ENCODE measurements around the gene NIM1K. TPM values are rescaled to one million over a fixed set of nuclear protein-coding genes. Genes with fewer than 3 reads are reported as not detected.

Gene NIM1K
- total RNA-seq, 1 experiment from 2014 or later, result 0.07 TPM

- no peak for TF ChIP-seq SP1 (CRISPR knock-in tag; conservative IDR thresholded peaks at IDR 0.05)
- no peak for TF ChIP-seq SMAD3 (CRISPR knock-in tag; IDR thresholded peaks at IDR 0.05; ENCODE audit: borderline replicate concordance)
- no peak for TF ChIP-seq RELA (CRISPR knock-in tag; IDR thresholded peaks at IDR 0.05; ENCODE audit: borderline replicate concordance)
- TF ChIP-seq ARID4B (CRISPR knock-in tag; IDR thresholded peaks at IDR 0.05; ENCODE audit: borderline replicate concordance), result no peak
- TF ChIP-seq SMAD4 (CRISPR knock-in tag; IDR thresholded peaks at IDR 0.05), result no peak
- no peak for TF ChIP-seq FOXJ3 (CRISPR knock-in tag; IDR thresholded peaks at IDR 0.05; ENCODE audit: borderline replicate concordance)
- TF ChIP-seq OVOL2 (CRISPR knock-in tag; IDR thresholded peaks at IDR 0.05; ENCODE audit: borderline replicate concordance), result no peak
- POLR2A ChIA-PET, result no interaction called here
- ATAC-seq (no peak), DNase-seq (ENCODE audit: low spot score) (no peak)
- CTCF ChIA-PET, result no interaction called here
- Mint-ChIP-seq H3K9me3 (no peaks in the 10 kb centered on the region), H3K4me1 (peaks cover 16% of the 10 kb centered on the region), H3K4me3 (no peak overlapping the region), H3K27me3 (ENCODE audit: low read depth) (no peaks in the 10 kb centered on the region), H3K27ac (no peak overlapping the region), H3K36me3 (peaks cover 27% of the 10 kb centered on the region)
Measured at GRCh38 chr5:43171926-43172325, 20.1 kb upstream of the NIM1K start.

- Mint-ChIP-seq H3K4me1 (peaks cover 19% of the 10 kb centered on the region), H3K27me3 (ENCODE audit: low read depth) (no peaks in the 10 kb centered on the region), H3K9me3 (no peaks in the 10 kb centered on the region), H3K36me3 (peaks cover 27% of the 10 kb centered on the region), H3K27ac (no peak overlapping the region), H3K4me3 (no peak overlapping the region)
- ChIA-PET CTCF (no interaction called here), POLR2A (no interaction called here)
- ATAC-seq, result no peak
- no peak for DNase-seq (ENCODE audit: low spot score)
- TF ChIP-seq STAT6 (CRISPR knock-in tag; conservative IDR thresholded peaks at IDR 0.05; ENCODE audit: low read depth), result no peak
- TF ChIP-seq ARID4B (CRISPR knock-in tag; IDR thresholded peaks at IDR 0.05; ENCODE audit: borderline replicate concordance), result no peak
- TF ChIP-seq, protein P1, sequence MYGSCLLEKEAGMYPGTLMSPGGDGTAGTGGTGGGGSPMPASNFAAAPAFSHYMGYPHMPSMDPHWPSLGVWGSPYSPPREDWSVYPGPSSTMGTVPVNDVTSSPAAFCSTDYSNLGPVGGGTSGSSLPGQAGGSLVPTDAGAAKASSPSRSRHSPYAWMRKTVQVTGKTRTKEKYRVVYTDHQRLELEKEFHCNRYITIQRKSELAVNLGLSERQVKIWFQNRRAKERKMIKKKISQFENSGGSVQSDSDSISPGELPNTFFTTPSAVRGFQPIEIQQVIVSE (CRISPR knock-in tag; IDR thresholded peaks at IDR 0.05; ENCODE audit: borderline replicate concordance), result no peak
- TF ChIP-seq SOX15 (CRISPR knock-in tag; IDR thresholded peaks at IDR 0.05), result no peak
- TF ChIP-seq, protein P2, sequence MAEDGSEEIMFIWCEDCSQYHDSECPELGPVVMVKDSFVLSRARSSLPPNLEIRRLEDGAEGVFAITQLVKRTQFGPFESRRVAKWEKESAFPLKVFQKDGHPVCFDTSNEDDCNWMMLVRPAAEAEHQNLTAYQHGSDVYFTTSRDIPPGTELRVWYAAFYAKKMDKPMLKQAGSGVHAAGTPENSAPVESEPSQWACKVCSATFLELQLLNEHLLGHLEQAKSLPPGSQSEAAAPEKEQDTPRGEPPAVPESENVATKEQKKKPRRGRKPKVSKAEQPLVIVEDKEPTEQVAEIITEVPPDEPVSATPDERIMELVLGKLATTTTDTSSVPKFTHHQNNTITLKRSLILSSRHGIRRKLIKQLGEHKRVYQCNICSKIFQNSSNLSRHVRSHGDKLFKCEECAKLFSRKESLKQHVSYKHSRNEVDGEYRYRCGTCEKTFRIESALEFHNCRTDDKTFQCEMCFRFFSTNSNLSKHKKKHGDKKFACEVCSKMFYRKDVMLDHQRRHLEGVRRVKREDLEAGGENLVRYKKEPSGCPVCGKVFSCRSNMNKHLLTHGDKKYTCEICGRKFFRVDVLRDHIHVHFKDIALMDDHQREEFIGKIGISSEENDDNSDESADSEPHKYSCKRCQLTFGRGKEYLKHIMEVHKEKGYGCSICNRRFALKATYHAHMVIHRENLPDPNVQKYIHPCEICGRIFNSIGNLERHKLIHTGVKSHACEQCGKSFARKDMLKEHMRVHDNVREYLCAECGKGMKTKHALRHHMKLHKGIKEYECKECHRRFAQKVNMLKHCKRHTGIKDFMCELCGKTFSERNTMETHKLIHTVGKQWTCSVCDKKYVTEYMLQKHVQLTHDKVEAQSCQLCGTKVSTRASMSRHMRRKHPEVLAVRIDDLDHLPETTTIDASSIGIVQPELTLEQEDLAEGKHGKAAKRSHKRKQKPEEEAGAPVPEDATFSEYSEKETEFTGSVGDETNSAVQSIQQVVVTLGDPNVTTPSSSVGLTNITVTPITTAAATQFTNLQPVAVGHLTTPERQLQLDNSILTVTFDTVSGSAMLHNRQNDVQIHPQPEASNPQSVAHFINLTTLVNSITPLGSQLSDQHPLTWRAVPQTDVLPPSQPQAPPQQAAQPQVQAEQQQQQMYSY (CRISPR knock-in tag; IDR thresholded peaks at IDR 0.05), result no peak
- no peak for TF ChIP-seq TCF7 (CRISPR knock-in tag; IDR thresholded peaks at IDR 0.05; ENCODE audit: low read depth)
- TF ChIP-seq, protein P3, sequence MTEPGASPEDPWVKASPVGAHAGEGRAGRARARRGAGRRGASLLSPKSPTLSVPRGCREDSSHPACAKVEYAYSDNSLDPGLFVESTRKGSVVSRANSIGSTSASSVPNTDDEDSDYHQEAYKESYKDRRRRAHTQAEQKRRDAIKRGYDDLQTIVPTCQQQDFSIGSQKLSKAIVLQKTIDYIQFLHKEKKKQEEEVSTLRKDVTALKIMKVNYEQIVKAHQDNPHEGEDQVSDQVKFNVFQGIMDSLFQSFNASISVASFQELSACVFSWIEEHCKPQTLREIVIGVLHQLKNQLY (CRISPR knock-in tag; IDR thresholded peaks at IDR 0.05), result no peak
- TF ChIP-seq MXD4 (CRISPR knock-in tag; IDR thresholded peaks at IDR 0.05; ENCODE audit: borderline replicate concordance), result no peak
- no peak for TF ChIP-seq ESRRA (CRISPR knock-in tag; IDR thresholded peaks at IDR 0.05; ENCODE audit: borderline replicate concordance)
- TF ChIP-seq NFE2L1 (CRISPR knock-in tag; IDR thresholded peaks at IDR 0.05), result no peak
- TF ChIP-seq NR2C2 (CRISPR knock-in tag; IDR thresholded peaks at IDR 0.05), result no peak
- TF ChIP-seq, protein P4, sequence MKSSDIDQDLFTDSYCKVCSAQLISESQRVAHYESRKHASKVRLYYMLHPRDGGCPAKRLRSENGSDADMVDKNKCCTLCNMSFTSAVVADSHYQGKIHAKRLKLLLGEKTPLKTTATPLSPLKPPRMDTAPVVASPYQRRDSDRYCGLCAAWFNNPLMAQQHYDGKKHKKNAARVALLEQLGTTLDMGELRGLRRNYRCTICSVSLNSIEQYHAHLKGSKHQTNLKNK (CRISPR knock-in tag; IDR thresholded peaks at IDR 0.05), result no peak
Measured at GRCh38 chr5:43172779-43173178, 19.2 kb upstream of the NIM1K start.
